ENCODE data around the gene ASIC1.

DNA sequence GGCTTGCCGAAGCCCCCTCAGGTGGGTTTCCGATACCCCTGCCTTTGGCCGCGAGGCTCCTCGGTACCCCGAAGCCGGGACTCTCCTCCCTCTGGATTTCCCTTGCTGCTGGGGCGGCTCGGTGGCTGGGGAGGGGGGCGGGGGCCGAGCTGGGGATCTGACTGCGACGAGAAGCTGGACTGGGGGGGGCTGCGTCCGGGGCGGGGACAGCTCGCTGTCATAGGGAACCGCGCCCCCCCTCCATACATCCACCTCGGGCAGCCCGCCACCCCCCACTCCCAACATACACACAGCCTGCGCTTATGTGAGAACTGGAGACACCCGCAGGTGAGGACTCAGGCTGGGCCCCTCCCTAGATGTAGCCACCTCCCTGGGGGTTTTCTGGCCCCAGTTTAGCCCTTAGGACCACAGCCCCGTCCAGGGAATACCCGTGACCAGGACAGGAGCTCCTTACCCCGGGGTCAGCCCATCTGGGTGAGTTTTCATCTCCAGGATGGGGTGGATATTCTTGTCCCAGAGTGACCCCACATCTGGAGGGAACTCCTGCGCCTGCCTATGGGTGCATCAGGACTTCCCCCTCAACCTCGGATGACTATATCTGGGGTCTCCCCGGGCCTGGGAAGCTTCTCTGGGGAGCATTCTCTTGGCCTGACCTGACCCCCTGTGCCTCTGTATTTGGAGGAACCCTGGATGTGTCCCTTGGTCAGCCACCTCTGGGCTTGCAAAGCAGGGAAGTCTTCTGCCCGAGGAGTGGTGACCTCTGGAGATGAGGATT, 687 bp downstream of the ASIC1 start:
- TF ChIP-seq, protein P1, sequence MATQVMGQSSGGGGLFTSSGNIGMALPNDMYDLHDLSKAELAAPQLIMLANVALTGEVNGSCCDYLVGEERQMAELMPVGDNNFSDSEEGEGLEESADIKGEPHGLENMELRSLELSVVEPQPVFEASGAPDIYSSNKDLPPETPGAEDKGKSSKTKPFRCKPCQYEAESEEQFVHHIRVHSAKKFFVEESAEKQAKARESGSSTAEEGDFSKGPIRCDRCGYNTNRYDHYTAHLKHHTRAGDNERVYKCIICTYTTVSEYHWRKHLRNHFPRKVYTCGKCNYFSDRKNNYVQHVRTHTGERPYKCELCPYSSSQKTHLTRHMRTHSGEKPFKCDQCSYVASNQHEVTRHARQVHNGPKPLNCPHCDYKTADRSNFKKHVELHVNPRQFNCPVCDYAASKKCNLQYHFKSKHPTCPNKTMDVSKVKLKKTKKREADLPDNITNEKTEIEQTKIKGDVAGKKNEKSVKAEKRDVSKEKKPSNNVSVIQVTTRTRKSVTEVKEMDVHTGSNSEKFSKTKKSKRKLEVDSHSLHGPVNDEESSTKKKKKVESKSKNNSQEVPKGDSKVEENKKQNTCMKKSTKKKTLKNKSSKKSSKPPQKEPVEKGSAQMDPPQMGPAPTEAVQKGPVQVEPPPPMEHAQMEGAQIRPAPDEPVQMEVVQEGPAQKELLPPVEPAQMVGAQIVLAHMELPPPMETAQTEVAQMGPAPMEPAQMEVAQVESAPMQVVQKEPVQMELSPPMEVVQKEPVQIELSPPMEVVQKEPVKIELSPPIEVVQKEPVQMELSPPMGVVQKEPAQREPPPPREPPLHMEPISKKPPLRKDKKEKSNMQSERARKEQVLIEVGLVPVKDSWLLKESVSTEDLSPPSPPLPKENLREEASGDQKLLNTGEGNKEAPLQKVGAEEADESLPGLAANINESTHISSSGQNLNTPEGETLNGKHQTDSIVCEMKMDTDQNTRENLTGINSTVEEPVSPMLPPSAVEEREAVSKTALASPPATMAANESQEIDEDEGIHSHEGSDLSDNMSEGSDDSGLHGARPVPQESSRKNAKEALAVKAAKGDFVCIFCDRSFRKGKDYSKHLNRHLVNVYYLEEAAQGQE (IDR thresholded peaks at IDR 0.05; ENCODE audit: low read depth), result no peak
- TF ChIP-seq EP300 (IDR thresholded peaks at IDR 0.05; ENCODE audit: borderline replicate concordance), result no peak
- TF ChIP-seq, protein P2, sequence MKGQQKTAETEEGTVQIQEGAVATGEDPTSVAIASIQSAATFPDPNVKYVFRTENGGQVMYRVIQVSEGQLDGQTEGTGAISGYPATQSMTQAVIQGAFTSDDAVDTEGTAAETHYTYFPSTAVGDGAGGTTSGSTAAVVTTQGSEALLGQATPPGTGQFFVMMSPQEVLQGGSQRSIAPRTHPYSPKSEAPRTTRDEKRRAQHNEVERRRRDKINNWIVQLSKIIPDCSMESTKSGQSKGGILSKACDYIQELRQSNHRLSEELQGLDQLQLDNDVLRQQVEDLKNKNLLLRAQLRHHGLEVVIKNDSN (IDR thresholded peaks at IDR 0.05), result no peak
- TF ChIP-seq EGR1 (IDR thresholded peaks at IDR 0.05), result no peak
- TF ChIP-seq RAD21 (IDR thresholded peaks at IDR 0.05; ENCODE audit: low read depth), result no peak
- TF ChIP-seq, protein P3, sequence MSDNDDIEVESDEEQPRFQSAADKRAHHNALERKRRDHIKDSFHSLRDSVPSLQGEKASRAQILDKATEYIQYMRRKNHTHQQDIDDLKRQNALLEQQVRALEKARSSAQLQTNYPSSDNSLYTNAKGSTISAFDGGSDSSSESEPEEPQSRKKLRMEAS (IDR thresholded peaks at IDR 0.05), result no peak
- no peak for TF ChIP-seq NFIC (IDR thresholded peaks at IDR 0.05)
- no peak for TF ChIP-seq TCF12 (IDR thresholded peaks at IDR 0.05; ENCODE audit: low read depth)
